Cardiac septum (tissue), 1 donor: ENCODE measurements around the gene ADAM22. TPM values are rescaled to one million over a fixed set of nuclear protein-coding genes. Genes with fewer than 3 reads are reported as not detected.
"Not testable (repeated sequence)": the region's sequence is repeated elsewhere in the genome, so short reads cannot be mapped to it uniquely, and the experiment has no call there.

Experiments used
- DNase-seq: peaks from one replicate; pipeline ENCODE4 v3.0.0-alpha.2; 2020; ENCODE audit warnings: low spot score
- intact Hi-C: fragments of 100-400 bp; cut with DNase I; formaldehyde crosslinking; loops from one replicate; pipeline ENCODE4 v1.14.0; 2022
- long read RNA-seq: library from polyadenylated mRNA; unstranded; transcript quantifications from one replicate; pipeline ENCODE4 v2.0.0, GENCODE V29; 2021
- total RNA-seq: library from RNA; stranded (reverse); fragmentation: NEBNext Ultra II Directional; extraction: Animal tissue kit (Norgen Biotek cat#: 25700); gene quantifications from one replicate; pipeline ENCODE4 v1.2.1, GENCODE V29; 2021
- donor health status: DM: no; HTN: no; CAD: no.

ADAM22 gene, protein sequence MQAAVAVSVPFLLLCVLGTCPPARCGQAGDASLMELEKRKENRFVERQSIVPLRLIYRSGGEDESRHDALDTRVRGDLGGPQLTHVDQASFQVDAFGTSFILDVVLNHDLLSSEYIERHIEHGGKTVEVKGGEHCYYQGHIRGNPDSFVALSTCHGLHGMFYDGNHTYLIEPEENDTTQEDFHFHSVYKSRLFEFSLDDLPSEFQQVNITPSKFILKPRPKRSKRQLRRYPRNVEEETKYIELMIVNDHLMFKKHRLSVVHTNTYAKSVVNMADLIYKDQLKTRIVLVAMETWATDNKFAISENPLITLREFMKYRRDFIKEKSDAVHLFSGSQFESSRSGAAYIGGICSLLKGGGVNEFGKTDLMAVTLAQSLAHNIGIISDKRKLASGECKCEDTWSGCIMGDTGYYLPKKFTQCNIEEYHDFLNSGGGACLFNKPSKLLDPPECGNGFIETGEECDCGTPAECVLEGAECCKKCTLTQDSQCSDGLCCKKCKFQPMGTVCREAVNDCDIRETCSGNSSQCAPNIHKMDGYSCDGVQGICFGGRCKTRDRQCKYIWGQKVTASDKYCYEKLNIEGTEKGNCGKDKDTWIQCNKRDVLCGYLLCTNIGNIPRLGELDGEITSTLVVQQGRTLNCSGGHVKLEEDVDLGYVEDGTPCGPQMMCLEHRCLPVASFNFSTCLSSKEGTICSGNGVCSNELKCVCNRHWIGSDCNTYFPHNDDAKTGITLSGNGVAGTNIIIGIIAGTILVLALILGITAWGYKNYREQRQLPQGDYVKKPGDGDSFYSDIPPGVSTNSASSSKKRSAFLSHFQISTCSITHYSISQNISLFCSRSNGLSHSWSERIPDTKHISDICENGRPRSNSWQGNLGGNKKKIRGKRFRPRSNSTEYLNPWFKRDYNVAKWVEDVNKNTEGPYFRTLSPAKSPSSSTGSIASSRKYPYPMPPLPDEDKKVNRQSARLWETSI
- total RNA-seq, result 3.4 TPM
- long read RNA-seq, partial matches to known transcripts, result 1 of 1 reads
- long read RNA-seq, other reads (novel, unspliced or antisense), result 0 of 1 reads

- DNase-seq, result peak; percentile 91
Observed at GRCh38 chr7:87933953-87934698, at the start of gene ADAM22. Gene ADAM22 (plus strand): TSS chr7:87934251. CDS start chr7:87934466, 215 bp downstream.

DNA sequence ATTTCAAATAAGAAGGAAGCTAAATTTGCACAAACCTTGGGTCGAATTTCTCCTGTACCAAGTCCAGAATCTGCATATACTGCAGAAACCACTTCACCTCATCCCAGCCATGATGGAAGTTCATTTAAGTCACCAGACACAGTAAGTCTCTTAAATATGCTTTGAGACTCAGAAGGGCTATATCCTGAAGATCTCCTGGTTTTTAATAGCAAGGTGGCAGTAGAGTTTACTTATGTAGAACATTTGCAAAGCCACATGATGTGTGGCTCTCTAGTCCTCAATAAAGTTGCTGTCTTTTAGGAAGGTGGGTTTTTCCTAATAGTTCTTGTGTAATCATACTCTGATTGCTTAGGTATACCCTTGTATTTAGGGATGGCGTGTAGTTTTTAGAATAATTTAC lies 49.0 kb upstream of the ADAM22 start:
- intact Hi-C loops, result no loop called here
- no peak for DNase-seq

More at GRCh38 chr7:87933953-87934698, at the start of gene ADAM22:
- intact Hi-C loops, result no loop called here

DNA sequence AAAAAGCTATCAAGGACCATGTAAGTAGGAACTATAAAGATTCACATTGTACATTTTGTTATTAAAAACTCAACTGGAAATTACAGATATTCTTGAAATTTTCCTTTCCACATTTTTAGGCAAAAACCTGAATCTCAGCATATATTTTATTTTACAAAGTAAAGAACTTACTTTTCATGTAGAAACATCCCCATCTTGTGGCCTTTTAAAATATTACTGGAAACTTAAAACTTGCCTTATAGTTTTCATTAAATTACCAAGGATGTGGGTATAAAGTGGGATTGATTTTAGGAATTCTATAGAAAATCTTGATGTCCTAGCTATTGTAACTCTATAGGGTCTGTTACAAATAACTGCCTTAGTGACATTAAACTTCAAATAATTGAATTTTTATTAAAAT lies 47.2 kb upstream of the ADAM22 start:
- intact Hi-C loops, result no loop called here

DNA sequence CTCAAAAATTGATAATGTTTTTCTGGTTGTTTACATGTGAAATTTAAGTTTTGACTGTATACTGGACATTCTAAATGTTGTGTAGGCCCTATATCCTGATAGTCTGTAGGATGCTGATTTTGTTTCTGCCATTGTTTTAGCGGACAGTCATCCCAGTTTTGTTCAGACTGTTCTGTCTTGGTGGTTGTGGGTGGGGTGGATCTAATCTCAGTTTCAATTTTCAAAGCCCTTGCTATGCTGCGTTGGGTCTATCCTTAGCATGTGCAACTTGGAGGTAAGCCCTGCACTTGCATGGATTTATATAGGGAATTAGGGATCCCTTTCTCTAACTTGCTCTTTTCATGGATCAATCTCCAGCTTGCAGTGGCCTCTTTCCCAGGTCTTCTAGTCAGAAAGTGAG lies 38.7 kb upstream of the ADAM22 start:
- intact Hi-C loops, result no loop called here
- no peak for DNase-seq

More for the DNA sequence above, 47.2 kb upstream of the ADAM22 start:
- no peak for DNase-seq

- DNase-seq, result no peak
- intact Hi-C loops, result no loop called here
Observed at GRCh38 chr7:87899255-87899654, 34.8 kb upstream of the ADAM22 start.

DNA sequence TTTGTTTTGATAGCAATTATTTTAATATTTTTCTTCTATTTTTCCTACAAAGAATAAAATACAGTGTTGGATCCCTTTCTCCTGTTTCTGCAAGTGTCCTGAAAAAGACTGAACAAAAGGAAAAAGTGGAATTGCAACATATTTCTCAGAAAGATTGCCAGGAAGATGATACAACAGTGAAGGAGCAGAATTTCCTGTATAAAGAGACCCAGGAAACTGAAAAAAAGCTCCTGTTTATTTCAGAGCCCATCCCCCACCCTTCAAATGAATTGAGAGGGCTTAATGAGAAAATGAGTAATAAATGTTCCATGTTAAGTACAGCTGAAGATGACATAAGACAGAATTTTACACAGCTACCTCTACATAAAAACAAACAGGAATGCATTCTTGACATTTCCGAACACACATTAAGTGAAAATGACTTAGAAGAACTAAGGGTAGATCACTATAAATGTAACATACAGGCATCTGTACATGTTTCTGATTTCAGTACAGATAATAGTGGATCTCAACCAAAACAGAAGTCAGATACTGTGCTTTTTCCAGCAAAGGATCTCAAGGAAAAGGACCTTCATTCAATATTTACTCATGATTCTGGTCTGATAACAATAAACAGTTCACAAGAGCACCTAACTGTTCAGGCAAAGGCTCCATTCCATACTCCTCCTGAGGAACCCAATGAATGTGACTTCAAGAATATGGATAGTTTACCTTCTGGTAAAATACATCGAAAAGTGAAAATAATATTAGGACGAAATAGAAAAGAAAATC lies 26.7 kb upstream of the ADAM22 start:
- DNase-seq, intact Hi-C loops: not testable (repeated sequence)

DNA sequence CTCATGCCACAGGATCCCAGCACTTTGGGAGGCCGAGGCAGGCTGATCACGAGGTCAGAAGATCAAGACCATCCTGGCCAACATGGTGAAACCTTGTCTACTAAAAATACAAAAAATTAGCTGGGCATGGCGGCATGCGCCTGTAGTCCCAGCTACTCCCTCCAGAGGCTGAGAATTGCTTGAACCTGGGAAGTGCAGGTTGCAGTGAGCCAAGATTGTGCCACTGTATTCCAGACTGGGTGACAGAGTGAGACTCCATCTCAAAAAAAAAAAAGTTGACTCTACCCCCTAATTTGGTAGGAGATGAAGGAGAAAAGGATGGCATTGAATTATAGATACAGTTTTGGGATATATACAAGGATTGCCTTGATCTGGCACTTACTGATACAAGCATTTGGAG lies 25.2 kb upstream of the ADAM22 start:
- DNase-seq, intact Hi-C loops: not testable (repeated sequence)

- intact Hi-C loops, result no loop called here
- DNase-seq, result no peak
Observed at GRCh38 chr7:87912121-87912520, 21.9 kb upstream of the ADAM22 start.

DNA sequence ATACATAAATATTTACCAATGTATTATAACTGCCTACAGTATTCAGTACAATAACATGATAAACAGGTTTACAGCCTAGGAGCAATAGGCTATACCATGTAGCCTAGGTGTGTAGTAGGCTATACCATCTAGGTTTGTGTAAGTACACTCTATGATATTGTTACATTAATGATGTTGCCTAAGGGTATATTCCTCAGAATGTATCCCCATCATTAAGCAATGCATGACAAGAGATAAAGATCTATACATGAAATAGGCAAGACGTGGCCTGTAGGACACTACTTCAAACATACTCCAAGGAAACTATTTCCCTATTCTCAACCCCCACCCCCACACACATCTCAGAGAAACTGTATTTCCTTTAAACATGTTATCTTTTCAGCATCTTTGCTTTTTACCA lies 15.3 kb upstream of the ADAM22 start:
- intact Hi-C loops, result no loop called here
- no peak for DNase-seq

GRCh38 chr7:87919875-87920274 lies 14.2 kb upstream of the ADAM22 start:
- DNase-seq, result no peak
- intact Hi-C loops, result no loop called here

DNA sequence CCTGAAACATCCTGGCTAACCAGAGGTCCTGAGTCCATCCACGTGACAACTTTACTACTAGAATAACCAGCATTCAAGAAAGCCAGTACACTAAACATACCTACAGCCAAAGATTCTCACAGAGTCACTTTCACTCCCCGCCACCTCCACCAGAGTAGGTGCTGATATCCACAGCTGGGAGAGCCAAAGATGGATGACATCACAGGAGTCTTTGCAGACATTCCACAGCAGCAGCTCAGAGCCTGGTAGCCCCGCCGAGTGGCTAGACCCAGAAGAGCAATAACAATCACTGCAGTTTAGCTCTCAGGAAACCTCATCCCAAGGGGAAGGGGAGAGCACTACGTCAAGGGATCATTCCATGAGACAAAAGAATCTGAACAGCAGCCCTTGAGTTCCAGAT lies 13.5 kb upstream of the ADAM22 start:
- intact Hi-C loops, result no loop called here
- no peak for DNase-seq

- intact Hi-C loops, DNase-seq: not testable (repeated sequence)
Observed at GRCh38 chr7:87922759-87923395, 11.2 kb upstream of the ADAM22 start.

DNA sequence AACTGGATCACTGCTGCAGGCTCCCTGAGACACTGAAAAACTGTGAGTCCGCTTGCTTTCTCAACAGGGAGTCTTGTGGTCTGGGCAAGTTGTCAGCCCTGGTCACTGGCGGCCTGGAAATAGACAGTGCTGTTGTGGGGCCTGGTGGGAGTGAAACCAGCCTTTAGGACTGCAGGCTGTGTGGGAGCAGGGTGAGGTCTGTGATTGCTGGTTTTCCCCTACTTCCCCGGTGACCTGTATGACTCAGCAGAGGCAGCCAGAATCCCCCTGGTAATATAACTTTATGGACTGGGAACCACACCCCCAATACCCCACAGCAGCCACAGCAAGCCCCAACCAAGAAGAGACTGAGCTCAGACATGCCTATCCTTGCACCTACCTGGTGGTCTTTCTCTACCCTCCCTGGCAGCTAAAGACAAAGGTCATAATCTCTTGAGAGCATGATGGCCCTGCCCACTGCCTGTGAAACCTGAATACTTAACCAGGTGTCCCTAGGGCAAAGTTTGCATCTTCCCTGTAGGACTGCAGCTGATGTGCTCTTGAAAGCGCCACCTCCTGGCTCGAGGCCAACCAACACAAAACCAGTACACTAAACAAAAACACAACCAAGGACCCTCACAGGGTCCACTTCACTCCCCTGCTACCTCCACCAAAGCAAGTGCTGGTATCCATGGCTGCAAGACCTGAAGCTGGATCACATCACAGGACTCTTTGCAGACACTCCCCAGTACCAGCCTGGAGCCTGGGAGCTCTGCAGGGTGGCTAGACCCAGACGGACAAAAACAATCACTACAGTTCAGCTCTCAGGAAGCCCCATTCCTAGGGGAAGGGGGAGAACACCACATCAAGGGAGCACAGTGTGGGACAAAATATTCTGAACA lies 7.2 kb upstream of the ADAM22 start:
- no peak for DNase-seq
- intact Hi-C loops, result no loop called here

- DNase-seq, result no peak
- intact Hi-C loops, result no loop called here
Observed at GRCh38 chr7:87933605-87933952, 472 bp upstream of the ADAM22 start.

- no peak for DNase-seq
- intact Hi-C loops, result loop anchor here (5.0 kb wide), 1 partner anchor 177 kb away; no protein-coding TSS in a partner anchor
Observed at GRCh38 chr7:87934699-87935383, 790 bp downstream of the ADAM22 start.

DNA sequence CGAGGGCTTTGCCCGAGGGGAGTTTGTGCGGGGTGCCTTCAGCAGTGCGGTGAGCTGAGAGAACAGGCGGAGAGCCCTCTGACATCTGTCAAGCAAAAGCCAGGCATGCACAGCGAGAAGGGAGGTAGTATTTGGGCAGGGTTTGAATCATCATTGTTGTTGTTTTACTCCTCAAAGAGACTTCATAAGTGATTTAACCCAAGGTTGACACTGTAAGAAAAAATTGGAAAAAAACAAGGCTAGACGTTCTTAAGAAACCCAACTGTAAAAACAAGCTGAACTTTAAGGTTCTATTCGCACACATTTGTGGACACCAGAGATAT lies 1.3 kb downstream of the ADAM22 start:
- intact Hi-C loops, result loop anchor here (5.0 kb wide), 1 partner anchor 177 kb away; no protein-coding TSS in a partner anchor
- DNase-seq, result no peak

DNA sequence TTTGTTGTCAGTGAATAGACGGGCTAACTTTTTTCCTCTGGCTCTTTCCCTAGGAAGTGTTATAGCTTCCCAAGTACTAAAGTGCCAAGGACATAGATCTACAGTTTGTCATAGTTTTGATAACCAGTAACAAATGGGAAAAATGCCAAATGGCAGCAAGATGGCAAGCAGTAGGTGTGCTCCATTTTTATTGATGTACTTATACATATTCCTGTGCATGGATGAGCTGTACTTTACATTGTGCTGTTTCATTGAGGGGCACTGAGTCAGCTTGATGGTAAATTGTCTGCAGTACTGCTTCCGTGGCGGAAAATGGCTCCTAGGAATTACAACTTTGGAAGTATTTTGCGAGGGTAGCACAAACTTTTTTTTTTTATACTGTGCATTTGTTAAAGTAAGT lies 7.1 kb downstream of the ADAM22 start:
- intact Hi-C loops, result no loop called here
- DNase-seq, result no peak
